Body of pancreas (tissue), 4 donors: ENCODE data around the gene NACC1.

Experiments used
- CTCF ChIP-seq, 7 experiments: fragments of 450-650 bp in 4 of 7; fragments of 200-600 bp in 3 of 7; sonication (generic) in 3 of 7; IDR thresholded peaks; one replicate each; pipeline ENCODE4 v1.5.1; 2016 to 2019; ENCODE audit warnings: antibody characterized with exemption in 7 of 7
- POLR2A ChIP-seq, 3 donors: fragments of 450-650 bp; IDR thresholded peaks; one replicate each; pipeline ENCODE4 v1.6.1; 2016; ENCODE audit warnings: antibody characterized with exemption in 3 of 3, mild to moderate bottlenecking in 2 of 3

- TF ChIP-seq POLR2A (IDR thresholded peaks at IDR 0.05) (no peak), CTCF (IDR thresholded peaks at IDR 0.05) (no peak)
Observed at GRCh38 chr19:13137290-13137794, 19.3 kb downstream of the NACC1 start.
